GM23338 (cell line): Measurements from ENCODE around the gene CDIPT. TPM values are rescaled to one million over a fixed set of nuclear protein-coding genes. Genes with fewer than 3 reads are reported as not detected.
"Not testable (repeated sequence)": the region's sequence is repeated elsewhere in the genome, so short reads cannot be mapped to it uniquely, and the experiment has no call there.

Experiments
- ATAC-seq: fragments of 200-7000 bp; cut with Tn5 transposase; 3 replicates; pipeline ENCODE4 v1.9.1; 2020
- DNase-seq: peaks from one replicate; pipeline ENCODE4 v3.0.0-alpha.2; 2015; ENCODE audit warnings: low spot score
- H2AFZ ChIP-seq: fragments of 200-600 bp; sonication (generic); 2 replicates; pipeline ENCODE4 v1.8.0; 2016; ENCODE audit warnings: antibody characterized with exemption, mild to moderate bottlenecking, moderate library complexity
- H3F3A ChIP-seq: fragments of 200-600 bp; sonication (generic); replicated peaks from 2 replicates; pipeline ENCODE4 v1.8.0; 2017; ENCODE audit warnings: antibody characterized with exemption, mixed run types, low read depth
- H3K27ac ChIP-seq: fragments of 200-600 bp; sonication (generic); 2 replicates; pipeline ENCODE4 v1.6.1; 2016; ENCODE audit warnings: low read depth
- H3K27me3 ChIP-seq: fragments of 200-600 bp; sonication (generic); 2 replicates; pipeline ENCODE4 v1.8.0; 2016; ENCODE audit warnings: mild to moderate bottlenecking, mixed run types, moderate library complexity; ENCODE audit not compliant: insufficient read depth
- H3K36me3 ChIP-seq: fragments of 200-600 bp; sonication (generic); 2 replicates; pipeline ENCODE4 v1.8.0; 2016; ENCODE audit warnings: mild to moderate bottlenecking; ENCODE audit not compliant: insufficient read depth
- H3K4me1 ChIP-seq: fragments of 200-600 bp; sonication (generic); 2 replicates; pipeline ENCODE4 v1.8.0; 2016; ENCODE audit warnings: mild to moderate bottlenecking, moderate library complexity; ENCODE audit not compliant: insufficient read depth
- H3K4me2 ChIP-seq: fragments of 200-600 bp; sonication (generic); 2 replicates; pipeline ENCODE4 v1.7.1; 2017; ENCODE audit warnings: mixed run types
- H3K4me3 ChIP-seq: fragments of 200-600 bp; sonication (generic); 2 replicates; pipeline ENCODE4 v1.6.1; 2016; ENCODE audit warnings: mixed run types
- H3K79me2 ChIP-seq: fragments of 200-600 bp; sonication (generic); replicated peaks from 2 replicates; pipeline ENCODE4 v1.8.0; 2017; ENCODE audit warnings: mild to moderate bottlenecking; ENCODE audit not compliant: insufficient read depth
- H3K9me2 ChIP-seq: fragments of 200-600 bp; sonication (generic); 2 replicates; pipeline ENCODE4 v1.8.0; 2017; ENCODE audit not compliant: insufficient read depth
- H4K20me1 ChIP-seq: fragments of 200-600 bp; sonication (generic); replicated peaks from 2 replicates; pipeline ENCODE4 v1.8.0; 2017; ENCODE audit warnings: mild to moderate bottlenecking; ENCODE audit not compliant: insufficient read depth
- H3K27ac Mint-ChIP-seq: 2 replicates; pipeline ENCODE4 v1.8.0; 2020; ENCODE audit warnings: inconsistent platforms, mild to moderate bottlenecking, moderate library complexity, mixed read lengths
- H3K27me3 Mint-ChIP-seq: 3 replicates; pipeline ENCODE4 v1.8.0; 2022; ENCODE audit warnings: low read depth, mild to moderate bottlenecking, moderate library complexity, mixed read lengths, inconsistent platforms; ENCODE audit not compliant: insufficient read depth, poor library complexity
- H3K36me3 Mint-ChIP-seq: 3 replicates; pipeline ENCODE4 v1.8.0; 2021; ENCODE audit warnings: low read depth, mild to moderate bottlenecking, inconsistent platforms, moderate library complexity, mixed read lengths
- H3K4me1 Mint-ChIP-seq: 3 replicates; pipeline ENCODE4 v1.8.0; 2020; ENCODE audit warnings: mild to moderate bottlenecking, inconsistent platforms, mixed read lengths
- H3K4me3 Mint-ChIP-seq: 3 replicates; pipeline ENCODE4 v1.8.0; 2021; ENCODE audit warnings: moderate library complexity, mild to moderate bottlenecking, inconsistent platforms, mixed read lengths
- H3K9me3 Mint-ChIP-seq: 3 replicates; pipeline ENCODE4 v1.8.0; 2020; ENCODE audit warnings: moderate library complexity, mild to moderate bottlenecking, inconsistent platforms, mixed read lengths
- CREB1 ChIP-seq: fragments of 250-450 bp; sonication (Bioruptor Pico); IDR thresholded peaks from 2 replicates; pipeline ENCODE4 v1.5.0; 2020; ENCODE audit warnings: low read depth, mild to moderate bottlenecking, moderate library complexity
- EZH2 ChIP-seq: fragments of 200-600 bp; sonication (generic); IDR thresholded peaks from one replicate; pipeline ENCODE4 v1.8.0; 2017; ENCODE audit warnings: antibody characterized with exemption, mild to moderate bottlenecking, low read depth; ENCODE audit not compliant: unreplicated experiment
- EZH2phosphoT487 ChIP-seq: fragments of 200-600 bp; sonication (generic); IDR thresholded peaks from one replicate; pipeline ENCODE4 v1.8.1; 2018; ENCODE audit warnings: antibody characterized with exemption; ENCODE audit not compliant: unreplicated experiment
- JUNB ChIP-seq: IDR thresholded peaks from one replicate; pipeline ENCODE4 v1.6.1; 2016; ENCODE audit warnings: antibody characterized with exemption; ENCODE audit not compliant: unreplicated experiment
- NANOG ChIP-seq: IDR thresholded peaks from 2 replicates; pipeline ENCODE4 v1.6.1; 2016; ENCODE audit warnings: antibody characterized with exemption, borderline replicate concordance
- POLR2AphosphoS5 ChIP-seq: IDR thresholded peaks from 2 replicates; pipeline ENCODE4 v1.6.1; 2016; ENCODE audit warnings: antibody characterized with exemption, low read depth
- REST ChIP-seq: IDR thresholded peaks from one replicate; pipeline ENCODE4 v1.6.1; 2018; ENCODE audit warnings: antibody characterized with exemption; ENCODE audit not compliant: unreplicated experiment
- STAT1 ChIP-seq: IDR thresholded peaks from one replicate; pipeline ENCODE4 v1.6.1; 2016; ENCODE audit warnings: antibody characterized with exemption; ENCODE audit not compliant: unreplicated experiment
- ZNF114 ChIP-seq: fragments of 250-450 bp; sonication (Bioruptor Pico); IDR thresholded peaks from 2 replicates; pipeline ENCODE4 v1.5.0; 2020; ENCODE audit warnings: mild to moderate bottlenecking, moderate library complexity
- ZNF462 ChIP-seq: fragments of 250-450 bp; sonication (Bioruptor Pico); IDR thresholded peaks from 2 replicates; pipeline ENCODE4 v1.5.0; 2020; ENCODE audit warnings: mild to moderate bottlenecking, moderate library complexity
- polyA plus RNA-seq: library from polyadenylated mRNA; unstranded; fragments of >200 nt; fragmentation: Nextera tagmentation; extraction: Ambion mirVana; gene quantifications from 2 replicates; pipeline ENCODE4 v1.2.1, GENCODE V29; 2016
- total RNA-seq: library from RNA; depleted of rRNA; stranded (reverse); fragments of >200 nt; shearing (Covaris generic); gene quantifications from 2 replicates; pipeline ENCODE4 v1.2.3, GENCODE V29; 2014

The CDIPT gene
- total and polyA plus RNA-seq, 2 experiments from 2014 or later = 36.2 to 78.1 TPM

- no peak for TF ChIP-seq ZNF462
- TF ChIP-seq EZH2phosphoT487 = no peak
- no peak for TF ChIP-seq CREB1 (CRISPR knock-in tag)
- no peak for TF ChIP-seq STAT1
- no peak for TF ChIP-seq NANOG
- TF ChIP-seq EZH2 = no peak
- TF ChIP-seq REST = no peak
- TF ChIP-seq POLR2AphosphoS5 = no peak
- no peak for TF ChIP-seq ZNF114
- TF ChIP-seq JUNB = no peak
Observed at GRCh38 chr16:29834079-29834478, 28.9 kb downstream of the CDIPT start (continued).

GRCh38 chr16:29833219-29833618 is 29.8 kb downstream of the CDIPT start:
- not testable (repeated sequence) for H3K9me3 Mint-ChIP-seq, H3K27me3 ChIP-seq, H3K27ac ChIP-seq, H3K27me3 Mint-ChIP-seq, H3K36me3 ChIP-seq, H4K20me1 ChIP-seq, H3K4me3 Mint-ChIP-seq, H3F3A ChIP-seq, H3K4me1 ChIP-seq, H3K9me2 ChIP-seq, H3K4me2 ChIP-seq, ATAC-seq, H3K27ac Mint-ChIP-seq, H3K79me2 ChIP-seq, H3K36me3 Mint-ChIP-seq, H2AFZ ChIP-seq, H3K4me3 ChIP-seq, DNase-seq, H3K4me1 Mint-ChIP-seq
